HCT116 (cell line): Measurements from ENCODE around the gene COL9A3.

Source experiments
- CEBPB ChIP-seq: IDR thresholded peaks from 2 replicates; pipeline ENCODE4 v1.6.1; 2012; ENCODE audit warnings: low read depth
- CTCF ChIP-seq, 3 experiments: fragments of 200-600 bp in 1 of 3; sonication (generic) in 1 of 3; IDR thresholded peaks in 2 of 3; conservative IDR thresholded peaks in 1 of 3; 2 replicates each; pipeline ENCODE4 v1.5.1; 2012 to 2017; ENCODE audit warnings: low read depth in 2 of 3, low read length in 2 of 3, antibody characterized with exemption in 1 of 3, borderline replicate concordance in 1 of 3, control low read depth in 1 of 3, mild to moderate bottlenecking in 1 of 3, mixed read lengths in 1 of 3, mixed run types in 1 of 3, moderate library complexity in 1 of 3; ENCODE audit not compliant: insufficient read depth in 1 of 3
- EZH2 ChIP-seq: fragments of 200-600 bp; sonication (generic); IDR thresholded peaks from 2 replicates; pipeline ENCODE4 v1.6.1; 2017; ENCODE audit warnings: antibody characterized with exemption, mixed run types
- EZH2phosphoT487 ChIP-seq: fragments of 200-600 bp; IDR thresholded peaks from 2 replicates; pipeline ENCODE4 v1.6.1; 2018; ENCODE audit warnings: antibody characterized with exemption, borderline replicate concordance
- JUND ChIP-seq: IDR thresholded peaks from 2 replicates; pipeline ENCODE4 v1.6.1; 2012
- POLR2A ChIP-seq: IDR thresholded peaks from 2 replicates; pipeline ENCODE4 v1.7.0; 2011; ENCODE audit warnings: borderline replicate concordance; ENCODE audit not compliant: insufficient read depth, insufficient read length; ENCODE audit errors: extremely low read depth
- POLR2AphosphoS5 ChIP-seq: IDR thresholded peaks from 2 replicates; pipeline ENCODE4 v1.6.1; 2011; ENCODE audit warnings: mild to moderate bottlenecking, low read depth, low read length, moderate library complexity
- RAD21 ChIP-seq: IDR thresholded peaks from 2 replicates; pipeline ENCODE4 v1.6.1; 2012; ENCODE audit warnings: low read depth, mild to moderate bottlenecking
- SIN3A ChIP-seq: IDR thresholded peaks from 2 replicates; pipeline ENCODE4 v1.6.1; 2012; ENCODE audit warnings: low read depth
- ZNF274 ChIP-seq: fragments of 200-500 bp; sonication (Bioruptor generic); IDR thresholded peaks from 2 replicates; pipeline ENCODE4 v1.6.1; 2014; ENCODE audit warnings: mild to moderate bottlenecking, low read depth, low read length, inconsistent platforms
- TF ChIP-seq, protein P1 (sequence below): IDR thresholded peaks from 2 replicates; pipeline ENCODE4 v1.6.1; 2012

DNA sequence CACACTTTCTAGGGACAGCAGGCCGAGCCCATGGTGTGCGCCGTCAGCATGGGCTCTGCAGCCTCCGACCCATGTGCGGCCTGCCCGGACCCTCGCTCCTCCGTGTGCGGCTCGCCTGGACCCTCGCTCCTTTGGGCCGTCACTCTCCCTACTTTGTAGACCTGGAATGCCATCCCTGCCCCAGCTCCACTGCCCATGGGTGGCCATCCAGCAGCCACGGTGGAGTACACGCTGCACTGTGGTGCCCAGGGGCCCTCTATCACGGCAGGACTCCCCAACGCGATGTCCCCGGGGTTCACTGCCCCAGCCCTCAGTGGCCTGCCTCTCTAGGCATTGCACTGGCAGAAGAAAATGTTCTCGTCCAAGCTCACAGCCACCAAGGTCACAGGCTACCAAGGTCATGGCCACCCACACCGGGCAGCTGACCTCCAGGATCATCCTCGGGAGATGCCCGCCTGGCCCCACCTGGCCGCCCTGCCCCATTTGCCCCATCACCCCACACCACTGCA lies 44.7 kb upstream of the COL9A3 start:
- TF ChIP-seq CTCF (IDR thresholded peaks at IDR 0.05 in 2 of 3, conservative IDR thresholded peaks at IDR 0.05 in 1 of 3; ENCODE audit: borderline replicate concordance in 1 of 3, insufficient read depth in 1 of 3, low read depth in 2 of 3, low read length in 2 of 3) (no peak), POLR2A (no peak), EZH2phosphoT487 (no peak), JUND (no peak), EZH2 (no peak), POLR2AphosphoS5 (no peak), RAD21 (no peak), ZNF274 (no peak), SIN3A (no peak), CEBPB (no peak)
- TF ChIP-seq, protein P1, sequence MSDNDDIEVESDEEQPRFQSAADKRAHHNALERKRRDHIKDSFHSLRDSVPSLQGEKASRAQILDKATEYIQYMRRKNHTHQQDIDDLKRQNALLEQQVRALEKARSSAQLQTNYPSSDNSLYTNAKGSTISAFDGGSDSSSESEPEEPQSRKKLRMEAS, result no peak
